Pancreas (tissue), 10 donors: ENCODE results near the gene KRT20. TPM values are rescaled to one million over a fixed set of nuclear protein-coding genes. Genes with fewer than 3 reads are reported as not detected.

Experiments
- ATAC-seq, 4 donors: fragments of 200-7000 bp; cut with Tn5 transposase; one replicate each; pipeline versions ENCODE4 v1.8.0 to v1.9.1; 2020; ENCODE audit warnings: mild to moderate bottlenecking in 4 of 4, moderate library complexity in 4 of 4
- DNase-seq, 6 donors: peaks; one replicate each; pipeline ENCODE4 v3.0.0-alpha.2; 2020
- FAIRE-seq: peaks from 2 replicates; lab custom pipeline; 2012; peaks lifted over from hg19 to GRCh38; lab: Jason Lieb, UNC
- H3K27ac ChIP-seq, 4 donors: fragments of 200-600 bp; sonication (generic); 1 replicate in 3 of 4; 2 replicates in 1 of 4; pipeline versions ENCODE4 v1.5.0 to v1.8.0; 2020
- H3K27me3 ChIP-seq, 4 donors: fragments of 200-600 bp; one replicate each; pipeline ENCODE4 v1.8.0; 2021
- H3K36me3 ChIP-seq, 3 donors: fragments of 200-600 bp; sonication (generic) in 1 of 3; one replicate each; pipeline versions ENCODE4 v1.5.0 to v1.8.0; 2020 to 2021
- H3K4me1 ChIP-seq, 3 donors: fragments of 200-600 bp; one replicate each; pipeline ENCODE4 v1.8.0; 2021
- H3K4me3 ChIP-seq, 4 donors: fragments of 200-600 bp; sonication (generic) in 2 of 4; one replicate each; pipeline versions ENCODE4 v1.5.0 to v1.8.0; 2020 to 2021
- H3K9me3 ChIP-seq, 4 donors: fragments of 200-600 bp; one replicate each; pipeline ENCODE4 v1.8.0; 2021
- CTCF ChIP-seq, 4 donors: fragments of 200-600 bp; sonication (generic) in 3 of 4; IDR thresholded peaks; one replicate each; pipeline versions ENCODE4 v1.5.0 to v1.8.0; 2021; ENCODE audit warnings: antibody characterized with exemption in 4 of 4
- WGBS, 2 donors: extraction: QIAGEN DNeasy Blood & Tissue Kit; methylation state at CpG; one replicate each; pipeline ENCODE4 v1.1.7; 2013; 5-methylcytosine and 5-hydroxymethylcytosine counted together
- intact Hi-C, 3 donors: fragments of 100-400 bp; cut with DNase I; formaldehyde crosslinking; loops; one replicate each; pipeline versions ENCODE4 v1.11.1 to v1.14.2; 2022
- polyA plus RNA-seq, 2 donors: library from polyadenylated mRNA; stranded (reverse); fragments of 200-250 nt; gene quantifications; one replicate each; pipeline ENCODE4 v1.2.3, GENCODE V29; 2013
- total RNA-seq, 6 donors: library from RNA; stranded (reverse); fragmentation: NEBNext Ultra II Directional in 4 of 6; extraction: Animal tissue kit (Norgen Biotek cat#: 25700) in 4 of 6; gene quantifications; one replicate each; pipeline versions ENCODE4 v1.2.1 to v1.2.4, GENCODE V29; 2021 to 2023
- donor health status: healthy with polysubstance abuse.
- donor health status: DM: no; HTN: no; CAD: no; lungs with moderate emphysema.
- donor health status: DM: no; HTN: no; CAD: no.
- donor health status: control.
- donor health status: control.
- donor health status: Bipolar disorder and iron deficiency.
- donor health status: DM: yes; HTN: yes; CAD: no.
- donor health status: DM: no; HTN: no; CAD: no.
- donor health status: DM: no; HTN: no; CAD: no.
- donor health status: DM: yes; HTN: yes; CAD: no.

The KRT20 gene
- total and polyA plus RNA-seq, 8 donors = 0.46 to 0.63 TPM; not detected in 6

GRCh38 chr17:40909755-40910154, 24.7 kb upstream of the KRT20 start:
- 30 to 38% methylated on average over 4 of the region's 4 CpGs for WGBS, 2 donors
- ATAC-seq = peak in 2 of 4 donors; percentile 28 to 29
- peak overlapping the region in 1 of 4 donors; percentile 12 for H3K27ac ChIP-seq

GRCh38 chr17:40909351-40909750, 24.3 kb upstream of the KRT20 start:
- peak; percentile 95 for FAIRE-seq
- H3K36me3 ChIP-seq = no peaks in the 10 kb centered on the region
- peak overlapping the region in 1 of 4 donors; percentile 12 for H3K27ac ChIP-seq
- DNase-seq = peak; percentile 58 to 84 (median 65)
- peak; percentile 11 to 64 (median 57) for TF ChIP-seq CTCF (IDR thresholded peaks at IDR 0.05)
- no peaks in the 10 kb centered on the region for H3K9me3 ChIP-seq
- peak; percentile 88 to 99 (median 99) for ATAC-seq
- H3K4me1 ChIP-seq = no peaks in the 10 kb centered on the region
- peaks cover 0 to 6% (median 0%) of the 10 kb centered on the region in 4 donors for H3K27me3 ChIP-seq
- intact Hi-C loops = loop anchor here in 2 of 3 donors (5.0 to 10.0 kb wide), 4 partner anchors 418 to 755 kb away; partner anchors contain the start of gene KRT19 (in 1 of the 2)
- no peak overlapping the region for H3K4me3 ChIP-seq
- 0% methylated on average over 5 of the region's 5 CpGs for WGBS, 2 donors

More at GRCh38 chr17:40909755-40910154, 24.7 kb upstream of the KRT20 start:
- no peak overlapping the region for H3K4me3 ChIP-seq
- no peaks in the 10 kb centered on the region for H3K9me3 ChIP-seq
- no peak for TF ChIP-seq CTCF (IDR thresholded peaks at IDR 0.05)
- DNase-seq = no peak
- peaks cover 0 to 6% (median 0%) of the 10 kb centered on the region in 4 donors for H3K27me3 ChIP-seq
- H3K4me1 ChIP-seq = no peaks in the 10 kb centered on the region
- FAIRE-seq = no peak
- intact Hi-C loops = loop anchor here in 2 of 3 donors (5.0 to 10.0 kb wide), 4 partner anchors 418 to 755 kb away; partner anchors contain the start of gene KRT19 (in 1 of the 2)
- H3K36me3 ChIP-seq = no peaks in the 10 kb centered on the region

- ATAC-seq = no peak
- no peak overlapping the region for H3K4me3 ChIP-seq
- intact Hi-C loops = loop anchor here in 2 of 3 donors (5.0 to 10.0 kb wide), 4 partner anchors 421 to 758 kb away; partner anchors contain the start of gene KRT19 (in 1 of the 2)
- H3K4me1 ChIP-seq = no peaks in the 10 kb centered on the region
- 65 to 71% methylated on average over 4 of the region's 4 CpGs for WGBS, 2 donors
- no peak overlapping the region for H3K27ac ChIP-seq
- peaks cover 0 to 6% (median 0%) of the 10 kb centered on the region in 4 donors for H3K27me3 ChIP-seq
- no peak for TF ChIP-seq CTCF (IDR thresholded peaks at IDR 0.05)
- H3K9me3 ChIP-seq = no peaks in the 10 kb centered on the region
- H3K36me3 ChIP-seq = no peaks in the 10 kb centered on the region
- no peak for FAIRE-seq
- no peak for DNase-seq
These were observed 21.6 kb upstream of the KRT20 start for GRCh38 chr17:40906613-40907012.

- intact Hi-C loops = loop anchor here in 2 of 3 donors (5.0 to 10.0 kb wide), 4 partner anchors 422 to 759 kb away; partner anchors contain the start of gene KRT19 (in 1 of the 2)
- Histone ChIP-seq H3K9me3 (no peaks in the 10 kb centered on the region), H3K27ac (no peak overlapping the region), H3K4me1 (no peaks in the 10 kb centered on the region), H3K4me3 (no peak overlapping the region), H3K36me3 (no peaks in the 10 kb centered on the region), H3K27me3 (peaks cover 0 to 6% (median 0%) of the 10 kb centered on the region in 4 donors)
- no peak for ATAC-seq
- no peak for DNase-seq
- TF ChIP-seq CTCF (IDR thresholded peaks at IDR 0.05) = no peak
- no peak for FAIRE-seq
- WGBS, 2 donors = 66% methylated on average over 5 of the region's 5 CpGs
These were observed 20.3 kb upstream of the KRT20 start for GRCh38 chr17:40905370-40905769.
